Spleen (tissue), 7 donors: ENCODE results near the gene IL13RA1.

Source experiments
- POLR2A ChIP-seq, 3 donors: fragments of 450-650 bp; IDR thresholded peaks; one replicate each; pipeline ENCODE4 v1.5.1; 2017; ENCODE audit warnings: antibody characterized with exemption in 3 of 3, mild to moderate bottlenecking in 1 of 3
- TF ChIP-seq, protein P1 (sequence below), 11 experiments: fragments of 200-600 bp in 7 of 11; fragments of 450-650 bp in 4 of 11; sonication (generic) in 4 of 11; IDR thresholded peaks in 8 of 11; conservative IDR thresholded peaks in 3 of 11; 1 replicate in 7 of 11; 2 replicates in 4 of 11; pipeline versions ENCODE4 v1.4.0 to v1.8.0; 2016 to 2021; ENCODE audit warnings: antibody characterized with exemption in 11 of 11, inconsistent platforms in 4 of 11, mild to moderate bottlenecking in 1 of 11
- donor health status: DM: no; HTN: no; CAD: no; lungs with moderate emphysema.
- donor health status: DM: no; HTN: no; CAD: no.
- donor health status: DM: no; HTN: no; CAD: no.

DNA sequence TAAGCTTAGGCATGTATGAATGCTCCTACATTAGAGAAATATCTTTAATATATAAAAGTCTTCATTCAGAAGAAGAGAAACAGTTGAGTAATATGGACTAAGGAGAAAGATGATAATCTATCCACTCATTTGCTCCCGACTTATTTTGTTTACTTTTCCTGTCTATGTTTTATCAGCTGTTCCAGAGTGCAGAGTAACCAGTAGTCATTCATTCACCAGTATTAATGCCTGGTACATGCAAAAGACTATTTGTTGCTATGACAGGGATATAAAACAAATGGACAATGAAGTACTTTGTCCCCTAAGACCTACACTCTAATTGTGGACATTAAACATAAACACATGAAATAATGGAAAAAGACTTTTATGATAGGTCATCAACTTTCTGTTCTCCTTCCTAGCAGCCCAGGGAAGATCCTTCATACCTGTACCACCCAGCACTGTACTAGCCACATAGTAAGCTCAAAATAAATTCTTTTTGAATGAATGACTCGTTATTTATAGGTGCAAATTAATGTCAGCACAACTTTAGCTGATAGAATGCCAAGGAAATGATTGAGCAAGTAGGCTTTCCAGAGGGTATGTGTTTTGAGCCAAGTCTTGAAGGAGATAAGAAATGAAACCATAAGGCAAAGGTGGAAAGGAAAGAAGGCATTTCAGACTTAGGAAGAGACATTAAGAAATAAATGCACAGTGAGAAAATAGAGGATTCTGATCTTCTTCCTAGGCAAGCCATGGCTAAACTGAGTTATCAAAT is 45.0 kb upstream of the IL13RA1 start:
- no peak for TF ChIP-seq POLR2A (IDR thresholded peaks at IDR 0.05)
- TF ChIP-seq, protein P1, sequence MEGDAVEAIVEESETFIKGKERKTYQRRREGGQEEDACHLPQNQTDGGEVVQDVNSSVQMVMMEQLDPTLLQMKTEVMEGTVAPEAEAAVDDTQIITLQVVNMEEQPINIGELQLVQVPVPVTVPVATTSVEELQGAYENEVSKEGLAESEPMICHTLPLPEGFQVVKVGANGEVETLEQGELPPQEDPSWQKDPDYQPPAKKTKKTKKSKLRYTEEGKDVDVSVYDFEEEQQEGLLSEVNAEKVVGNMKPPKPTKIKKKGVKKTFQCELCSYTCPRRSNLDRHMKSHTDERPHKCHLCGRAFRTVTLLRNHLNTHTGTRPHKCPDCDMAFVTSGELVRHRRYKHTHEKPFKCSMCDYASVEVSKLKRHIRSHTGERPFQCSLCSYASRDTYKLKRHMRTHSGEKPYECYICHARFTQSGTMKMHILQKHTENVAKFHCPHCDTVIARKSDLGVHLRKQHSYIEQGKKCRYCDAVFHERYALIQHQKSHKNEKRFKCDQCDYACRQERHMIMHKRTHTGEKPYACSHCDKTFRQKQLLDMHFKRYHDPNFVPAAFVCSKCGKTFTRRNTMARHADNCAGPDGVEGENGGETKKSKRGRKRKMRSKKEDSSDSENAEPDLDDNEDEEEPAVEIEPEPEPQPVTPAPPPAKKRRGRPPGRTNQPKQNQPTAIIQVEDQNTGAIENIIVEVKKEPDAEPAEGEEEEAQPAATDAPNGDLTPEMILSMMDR (IDR thresholded peaks at IDR 0.05 in 8 of 11, conservative IDR thresholded peaks at IDR 0.05 in 3 of 11) = no peak
